DOHH2 (cell line): Measurements from ENCODE around the gene RPL29.

Experiments used
- H3F3A ChIP-seq: fragments of 200-600 bp; sonication (generic), shearing (Covaris generic); 2 replicates; pipeline ENCODE4 v1.6.0; 2016; ENCODE audit warnings: antibody characterized with exemption, mild to moderate bottlenecking; ENCODE audit not compliant: control insufficient read depth, insufficient read depth
- H3K27ac ChIP-seq: fragments of 200-600 bp; sonication (generic); 2 replicates; pipeline ENCODE4 v1.5.1; 2014; ENCODE audit warnings: low read depth, mild to moderate bottlenecking, low read length, moderate library complexity
- H3K27me3 ChIP-seq: fragments of 200-600 bp; sonication (generic); 2 replicates; pipeline ENCODE4 v1.6.1; 2014; ENCODE audit warnings: mild to moderate bottlenecking, low read length, mixed read lengths; ENCODE audit not compliant: control insufficient read depth
- H3K36me3 ChIP-seq: fragments of 200-600 bp; sonication (generic); 2 replicates; pipeline ENCODE4 v1.6.1; 2014; ENCODE audit warnings: mild to moderate bottlenecking, low read length, moderate library complexity, mixed read lengths; ENCODE audit not compliant: control insufficient read depth
- H3K4me1 ChIP-seq: fragments of 200-600 bp; sonication (generic); 2 replicates; pipeline ENCODE4 v1.6.1; 2014; ENCODE audit warnings: mild to moderate bottlenecking, low read length, mixed read lengths; ENCODE audit not compliant: control insufficient read depth
- H3K4me2 ChIP-seq: fragments of 200-600 bp; sonication (generic); 2 replicates; pipeline ENCODE4 v1.6.0; 2014; ENCODE audit warnings: mild to moderate bottlenecking, low read length, moderate library complexity
- H3K4me3 ChIP-seq: fragments of 200-600 bp; sonication (generic); 2 replicates; pipeline ENCODE4 v1.5.1; 2014; ENCODE audit warnings: mild to moderate bottlenecking, low read length, mixed read lengths
- H3K79me2 ChIP-seq: fragments of 200-600 bp; sonication (generic); 2 replicates; pipeline ENCODE4 v1.6.1; 2014; ENCODE audit warnings: mild to moderate bottlenecking, low read length, mixed read lengths; ENCODE audit not compliant: control insufficient read depth
- H3K9me2 ChIP-seq: fragments of 200-600 bp; sonication (generic); replicated peaks from 2 replicates; pipeline ENCODE4 v1.6.1; 2014; ENCODE audit warnings: mild to moderate bottlenecking, low read length, mixed read lengths; ENCODE audit not compliant: control insufficient read depth
- H3K9me3 ChIP-seq: fragments of 200-600 bp; sonication (generic); 2 replicates; pipeline ENCODE4 v1.6.1; 2014; ENCODE audit warnings: antibody characterized with exemption, low read length, mixed read lengths; ENCODE audit not compliant: control insufficient read depth, insufficient read depth
- H4K20me1 ChIP-seq: fragments of 200-600 bp; sonication (generic); 2 replicates; pipeline ENCODE4 v1.6.0; 2014; ENCODE audit warnings: low read depth, mild to moderate bottlenecking, antibody characterized with exemption, low read length, moderate library complexity; ENCODE audit not compliant: control insufficient read depth, insufficient read depth
- CTCF ChIP-seq: fragments of 200-600 bp; sonication (generic); IDR thresholded peaks from one replicate; pipeline ENCODE4 v1.5.1; 2014; ENCODE audit warnings: antibody characterized with exemption, mild to moderate bottlenecking, low read depth, low read length; ENCODE audit not compliant: poor library complexity, severe bottlenecking
- EZH2phosphoT487 ChIP-seq: fragments of 200-600 bp; sonication (generic); IDR thresholded peaks from 2 replicates; pipeline ENCODE4 v1.6.1; 2017; ENCODE audit warnings: borderline replicate concordance, mild to moderate bottlenecking, antibody characterized with exemption, low read length, moderate library complexity, mixed read lengths

RPL29 gene

GRCh38 chr3:52020796-52021195 is 25.1 kb upstream of the RPL29 start:
- Histone ChIP-seq H3K4me2 (no peak overlapping the region), H3K4me3 (no peak overlapping the region), H3K27ac (no peak overlapping the region), H3K79me2 (no peaks in the 10 kb centered on the region), H3K27me3 (no peaks in the 10 kb centered on the region), H3F3A (no peaks in the 10 kb centered on the region), H4K20me1 (no peaks in the 10 kb centered on the region), H3K4me1 (peaks cover 21% of the 10 kb centered on the region), H3K9me2 (no peaks in the 10 kb centered on the region), H3K9me3 (no peaks in the 10 kb centered on the region), H3K36me3 (no peaks in the 10 kb centered on the region)
- TF ChIP-seq CTCF (no peak), EZH2phosphoT487 (no peak)

DNA sequence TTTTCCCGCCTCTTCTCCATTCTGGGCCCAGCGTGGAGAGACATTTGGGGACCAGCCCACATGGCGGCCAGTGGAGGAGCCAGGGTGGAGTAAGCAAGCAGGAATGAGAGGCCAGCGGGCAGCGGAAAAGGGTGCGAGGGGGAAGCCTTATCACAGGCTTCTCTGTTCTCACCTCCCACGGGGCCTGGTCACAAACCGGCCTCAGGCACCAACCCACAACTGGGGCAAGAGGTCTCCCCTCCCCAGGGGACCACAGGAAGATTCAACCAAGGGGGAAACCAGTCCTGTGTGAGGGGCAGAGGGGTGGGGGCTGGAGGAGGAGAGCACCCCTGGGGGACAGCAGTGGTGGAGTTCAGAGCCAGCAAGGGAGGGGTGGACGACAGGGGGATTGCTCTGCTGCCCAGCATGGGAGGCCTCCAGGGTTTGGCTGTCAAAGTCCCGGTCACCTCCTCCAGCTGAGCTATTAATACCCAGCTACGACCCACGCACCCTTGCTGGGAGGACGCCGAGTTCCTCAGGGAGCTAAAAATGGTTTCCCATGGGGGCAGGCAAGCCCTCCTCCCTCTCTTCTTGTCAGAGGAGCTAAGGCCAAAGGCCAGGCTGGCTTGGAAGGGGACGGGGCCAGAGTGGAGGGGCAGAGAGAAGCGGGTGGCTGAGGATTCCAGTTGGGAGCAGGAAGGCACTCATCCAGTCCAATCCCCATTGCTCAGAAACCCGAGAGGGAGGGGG is 23.8 kb upstream of the RPL29 start:
- Histone ChIP-seq H4K20me1 (no peaks in the 10 kb centered on the region), H3F3A (no peaks in the 10 kb centered on the region), H3K36me3 (no peaks in the 10 kb centered on the region)

GRCh38 chr3:52018319-52019000 is 22.8 kb upstream of the RPL29 start:
- Histone ChIP-seq H3K36me3 (no peaks in the 10 kb centered on the region), H3K27me3 (no peaks in the 10 kb centered on the region), H3K4me1 (peaks cover 10% of the 10 kb centered on the region), H3K4me2 (no peak overlapping the region), H3K4me3 (no peak overlapping the region), H3K79me2 (no peaks in the 10 kb centered on the region), H3K27ac (no peak overlapping the region), H3K9me3 (no peaks in the 10 kb centered on the region), H3F3A (no peaks in the 10 kb centered on the region), H4K20me1 (no peaks in the 10 kb centered on the region), H3K9me2 (no peaks in the 10 kb centered on the region)
- TF ChIP-seq CTCF (no peak), EZH2phosphoT487 (no peak)

More for the DNA sequence above, 23.8 kb upstream of the RPL29 start:
- TF ChIP-seq EZH2phosphoT487 (no peak), CTCF (no peak)
- H3K79me2 ChIP-seq = no peaks in the 10 kb centered on the region
- H3K4me3 ChIP-seq = no peak overlapping the region
- no peak overlapping the region for H3K4me2 ChIP-seq
- no peak overlapping the region for H3K27ac ChIP-seq
- H3K27me3 ChIP-seq = no peaks in the 10 kb centered on the region
- H3K4me1 ChIP-seq = peaks cover 21% of the 10 kb centered on the region
- no peaks in the 10 kb centered on the region for H3K9me3 ChIP-seq
- H3K9me2 ChIP-seq = no peaks in the 10 kb centered on the region
